Tibial nerve (tissue), 4 donors: ENCODE results near the gene METTL17.
A peak's percentile ranks its signal among the peaks of the same experiment; 100 is the strongest.

Experiments used
- EP300 ChIP-seq, 2 donors: sonication (generic); formaldehyde crosslinking; IDR thresholded peaks; one replicate each; pipeline ENCODE4 v1.6.1; 2017; ENCODE audit warnings: antibody characterized with exemption in 2 of 2, mild to moderate bottlenecking in 1 of 2
- POLR2A ChIP-seq, 2 donors: fragments of 450-650 bp; IDR thresholded peaks; one replicate each; pipeline ENCODE4 v1.6.1; 2017; ENCODE audit warnings: antibody characterized with exemption in 2 of 2, mild to moderate bottlenecking in 2 of 2, moderate library complexity in 2 of 2
- TF ChIP-seq, protein P1 (sequence below), 5 experiments: fragments of 200-600 bp in 3 of 5; fragments of 450-650 bp in 2 of 5; sonication (generic) in 3 of 5; IDR thresholded peaks; one replicate each; pipeline ENCODE4 v1.5.1; 2016 to 2019; ENCODE audit warnings: antibody characterized with exemption in 5 of 5, mild to moderate bottlenecking in 3 of 5, moderate library complexity in 2 of 5

DNA sequence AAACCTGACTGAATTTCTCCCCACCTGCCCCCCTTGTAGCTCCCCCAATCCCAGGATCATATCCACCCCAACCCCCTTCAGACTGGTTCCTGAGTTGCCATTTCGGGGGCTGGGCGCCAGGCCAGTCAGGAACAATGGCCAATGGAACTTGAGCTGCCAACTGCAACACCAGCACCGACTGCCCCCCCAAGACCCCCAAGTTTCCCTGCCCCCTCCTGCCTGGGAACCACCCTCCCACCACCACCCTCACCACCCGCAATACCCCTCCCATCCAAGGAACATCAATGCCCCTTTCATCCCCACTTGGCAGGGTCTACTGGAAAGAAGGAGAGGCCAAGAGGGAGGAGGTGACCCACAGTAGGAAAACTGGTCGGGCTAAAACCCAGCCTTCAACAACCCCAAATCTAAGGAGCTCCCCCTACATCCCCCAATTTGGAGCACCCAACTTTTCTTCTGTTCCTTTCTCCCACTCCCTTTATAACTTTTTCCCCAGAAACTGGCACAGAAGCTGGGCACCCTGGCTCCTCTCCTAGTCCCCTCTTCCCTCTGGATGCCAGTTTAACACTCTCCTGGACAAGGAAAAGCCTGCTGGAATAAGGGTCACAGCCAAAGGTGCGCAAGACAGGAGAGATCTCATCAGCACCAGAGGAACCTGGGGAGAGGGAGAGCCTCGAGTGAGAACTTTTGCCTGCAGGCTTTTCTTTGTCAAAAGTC is 36.7 kb downstream of the METTL17 start:
- TF ChIP-seq, protein P1, sequence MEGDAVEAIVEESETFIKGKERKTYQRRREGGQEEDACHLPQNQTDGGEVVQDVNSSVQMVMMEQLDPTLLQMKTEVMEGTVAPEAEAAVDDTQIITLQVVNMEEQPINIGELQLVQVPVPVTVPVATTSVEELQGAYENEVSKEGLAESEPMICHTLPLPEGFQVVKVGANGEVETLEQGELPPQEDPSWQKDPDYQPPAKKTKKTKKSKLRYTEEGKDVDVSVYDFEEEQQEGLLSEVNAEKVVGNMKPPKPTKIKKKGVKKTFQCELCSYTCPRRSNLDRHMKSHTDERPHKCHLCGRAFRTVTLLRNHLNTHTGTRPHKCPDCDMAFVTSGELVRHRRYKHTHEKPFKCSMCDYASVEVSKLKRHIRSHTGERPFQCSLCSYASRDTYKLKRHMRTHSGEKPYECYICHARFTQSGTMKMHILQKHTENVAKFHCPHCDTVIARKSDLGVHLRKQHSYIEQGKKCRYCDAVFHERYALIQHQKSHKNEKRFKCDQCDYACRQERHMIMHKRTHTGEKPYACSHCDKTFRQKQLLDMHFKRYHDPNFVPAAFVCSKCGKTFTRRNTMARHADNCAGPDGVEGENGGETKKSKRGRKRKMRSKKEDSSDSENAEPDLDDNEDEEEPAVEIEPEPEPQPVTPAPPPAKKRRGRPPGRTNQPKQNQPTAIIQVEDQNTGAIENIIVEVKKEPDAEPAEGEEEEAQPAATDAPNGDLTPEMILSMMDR (IDR thresholded peaks at IDR 0.05): no peak
- TF ChIP-seq POLR2A (IDR thresholded peaks at IDR 0.05) (no peak), EP300 (IDR thresholded peaks at IDR 0.05) (peak in 1 of 2 donors; percentile 8)
